H54 (cell line): ENCODE results near the gene RIN2.
A peak's percentile ranks its signal among the peaks of the same experiment; 100 is the strongest.

Experiments
- DNase-seq: peaks from one replicate; pipeline ENCODE4 v3.0.0; 2011; ENCODE audit warnings: low spot score, mixed read lengths; ENCODE audit not compliant: insufficient read length
- FAIRE-seq: peaks from 3 replicates; lab custom pipeline; 2011; peaks lifted over from hg19 to GRCh38; lab: Jason Lieb, UNC
- POLR2A ChIP-seq: IDR thresholded peaks from 2 replicates; pipeline ENCODE4 v1.6.1; 2011; ENCODE audit warnings: low read depth, mild to moderate bottlenecking, low read length

Gene RIN2, protein sequence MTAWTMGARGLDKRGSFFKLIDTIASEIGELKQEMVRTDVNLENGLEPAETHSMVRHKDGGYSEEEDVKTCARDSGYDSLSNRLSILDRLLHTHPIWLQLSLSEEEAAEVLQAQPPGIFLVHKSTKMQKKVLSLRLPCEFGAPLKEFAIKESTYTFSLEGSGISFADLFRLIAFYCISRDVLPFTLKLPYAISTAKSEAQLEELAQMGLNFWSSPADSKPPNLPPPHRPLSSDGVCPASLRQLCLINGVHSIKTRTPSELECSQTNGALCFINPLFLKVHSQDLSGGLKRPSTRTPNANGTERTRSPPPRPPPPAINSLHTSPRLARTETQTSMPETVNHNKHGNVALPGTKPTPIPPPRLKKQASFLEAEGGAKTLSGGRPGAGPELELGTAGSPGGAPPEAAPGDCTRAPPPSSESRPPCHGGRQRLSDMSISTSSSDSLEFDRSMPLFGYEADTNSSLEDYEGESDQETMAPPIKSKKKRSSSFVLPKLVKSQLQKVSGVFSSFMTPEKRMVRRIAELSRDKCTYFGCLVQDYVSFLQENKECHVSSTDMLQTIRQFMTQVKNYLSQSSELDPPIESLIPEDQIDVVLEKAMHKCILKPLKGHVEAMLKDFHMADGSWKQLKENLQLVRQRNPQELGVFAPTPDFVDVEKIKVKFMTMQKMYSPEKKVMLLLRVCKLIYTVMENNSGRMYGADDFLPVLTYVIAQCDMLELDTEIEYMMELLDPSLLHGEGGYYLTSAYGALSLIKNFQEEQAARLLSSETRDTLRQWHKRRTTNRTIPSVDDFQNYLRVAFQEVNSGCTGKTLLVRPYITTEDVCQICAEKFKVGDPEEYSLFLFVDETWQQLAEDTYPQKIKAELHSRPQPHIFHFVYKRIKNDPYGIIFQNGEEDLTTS

DNA sequence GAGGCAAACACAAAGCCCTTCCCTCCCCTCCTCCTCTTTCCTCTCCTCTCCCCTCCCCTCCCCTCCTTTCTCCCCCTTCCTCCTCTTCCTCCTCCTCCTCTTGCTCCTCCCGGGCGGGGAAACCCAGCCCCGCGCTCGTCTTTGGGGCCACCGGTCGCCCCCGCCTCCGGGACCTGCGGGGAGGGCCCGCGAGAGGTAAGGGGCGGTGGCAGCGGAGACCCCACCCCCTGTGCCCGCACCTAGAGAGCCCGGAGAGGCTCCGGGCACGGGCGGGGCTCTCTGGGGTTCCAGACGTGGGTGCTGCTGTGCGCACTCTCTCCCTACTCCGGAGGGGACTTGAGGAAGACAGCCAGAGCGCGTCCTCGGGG is at the start of gene RIN2:
Gene RIN2 (plus strand): TSS at position 126 of the 368 bp plus-strand sequence. CDS start 131,344 bp downstream, outside the sequence.
- no peak for FAIRE-seq
- DNase-seq = peak; percentile 69

GRCh38 chr20:19709635-19710335 is 48.3 kb upstream of the RIN2 start:
- DNase-seq = no peak
- no peak for TF ChIP-seq POLR2A
- no peak for FAIRE-seq

More for the DNA sequence above, at the start of gene RIN2:
- peak; percentile 10; the same call in 1 of the 2 replicates for TF ChIP-seq POLR2A

DNA sequence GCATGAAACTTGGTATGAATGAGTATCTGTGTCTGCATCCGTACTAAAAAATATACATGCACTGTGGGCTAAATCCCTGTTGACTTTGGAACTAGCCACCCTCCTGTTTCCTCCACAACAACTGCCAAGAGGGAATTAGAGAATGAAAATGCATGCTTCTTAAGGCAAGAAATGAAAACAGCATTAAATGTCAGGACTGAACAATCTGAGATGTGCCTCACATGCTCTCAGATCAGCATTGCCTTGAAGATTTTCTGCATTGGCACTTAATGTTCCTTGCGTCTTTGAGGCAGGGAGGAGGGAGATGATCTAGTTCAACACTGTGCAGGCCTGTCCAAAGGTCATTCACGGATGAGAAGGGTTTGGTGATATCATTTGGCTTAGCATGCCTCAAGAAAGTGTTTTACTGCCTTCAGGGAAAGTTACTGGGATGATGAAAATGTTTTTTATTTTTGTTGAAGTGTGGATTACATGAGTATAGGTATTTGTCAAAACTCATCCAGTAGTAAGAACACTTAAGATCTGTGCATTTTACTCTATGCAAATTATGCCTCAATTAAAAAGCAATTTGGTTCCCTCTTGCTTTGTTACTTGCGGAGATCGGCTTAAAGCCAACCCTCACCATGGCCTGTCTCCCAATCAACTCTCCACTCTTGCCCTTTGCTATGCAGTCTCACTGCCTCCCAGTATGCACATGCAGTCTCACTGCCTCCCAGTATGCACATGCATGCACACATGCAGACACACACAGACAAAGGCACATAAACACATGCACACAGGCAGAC is 47.5 kb upstream of the RIN2 start:
- no peak for TF ChIP-seq POLR2A
- FAIRE-seq = no peak
- no peak for DNase-seq

DNA sequence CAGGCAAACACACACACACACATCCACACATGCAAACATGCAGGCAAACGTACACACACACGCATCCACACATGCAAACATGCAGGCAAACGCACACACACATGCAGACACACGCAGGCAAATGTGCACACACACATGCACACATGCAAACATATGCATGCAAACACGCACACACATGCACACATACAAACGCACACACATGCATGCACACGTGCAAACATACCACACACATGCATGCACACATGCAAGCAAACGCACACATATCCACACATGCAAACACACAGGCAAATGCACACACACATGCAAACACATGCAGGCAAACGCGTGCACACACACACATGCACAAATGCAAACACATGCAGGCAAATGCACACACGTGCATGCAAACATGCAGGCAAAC is 46.9 kb upstream of the RIN2 start:
- no peak for DNase-seq
- no peak for TF ChIP-seq POLR2A
- no peak for FAIRE-seq

DNA sequence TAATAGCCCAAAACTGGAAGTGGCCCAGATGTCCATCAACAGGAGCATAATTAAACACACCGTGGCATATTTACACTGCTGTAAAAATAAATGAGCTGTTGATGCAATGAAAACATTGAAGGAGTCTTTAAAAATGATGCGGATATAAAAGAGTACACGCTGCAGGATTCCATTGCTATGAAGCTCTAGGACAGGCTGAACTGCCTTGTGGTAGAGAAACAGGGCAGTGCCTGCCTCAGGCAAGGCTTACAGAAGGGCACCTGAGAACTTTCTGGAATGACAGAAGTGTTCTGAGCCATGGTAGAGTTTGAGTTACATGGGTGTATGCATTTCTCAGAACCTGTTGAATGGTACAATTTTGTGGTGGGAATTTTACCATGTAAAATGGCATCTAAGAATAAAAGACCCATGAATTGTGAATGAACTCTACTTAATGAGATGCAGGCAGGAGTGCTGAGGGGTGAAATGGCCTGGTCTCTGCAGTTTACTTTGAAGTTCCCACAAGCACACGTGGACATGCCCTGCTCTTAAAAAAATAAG is 45.3 kb upstream of the RIN2 start:
- DNase-seq (no peak), FAIRE-seq (no peak)
- no peak for TF ChIP-seq POLR2A

DNA sequence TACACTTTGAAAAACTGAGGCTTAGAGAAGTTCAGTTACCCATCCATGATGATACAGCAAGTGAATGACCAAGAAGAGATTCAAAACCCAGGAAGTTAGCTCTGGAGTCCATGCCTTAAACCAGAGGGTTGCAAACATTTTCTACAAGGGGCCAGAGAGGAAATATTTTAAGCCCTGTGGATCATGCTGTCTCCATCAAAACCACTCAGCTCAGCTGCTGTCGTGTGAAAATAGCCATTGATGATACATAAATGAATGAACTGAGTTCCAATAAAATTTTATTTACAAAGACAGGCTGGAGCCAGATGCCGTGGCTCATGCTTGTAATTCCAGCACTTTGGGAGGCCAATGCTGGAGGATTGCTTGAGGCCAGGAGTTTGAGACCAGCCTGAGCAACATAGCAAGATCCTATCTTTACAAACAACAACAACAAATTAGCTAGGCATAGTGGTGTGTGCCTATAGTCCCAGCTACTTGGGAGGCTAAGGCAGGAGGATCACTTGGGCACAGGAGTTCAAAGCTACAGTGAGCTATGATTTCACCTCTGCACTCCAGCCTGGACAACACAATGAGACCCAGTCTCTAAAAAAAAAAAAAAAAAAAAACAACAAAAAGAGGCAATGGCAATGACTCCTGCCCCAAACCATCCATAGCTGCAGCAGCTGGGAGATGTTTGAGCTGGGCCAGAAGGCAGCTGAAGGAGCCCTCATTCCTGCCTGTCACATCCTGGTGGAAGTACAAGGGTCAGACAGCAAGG is 44.1 kb upstream of the RIN2 start:
- no peak for TF ChIP-seq POLR2A
- FAIRE-seq = no peak
- DNase-seq = no peak

DNA sequence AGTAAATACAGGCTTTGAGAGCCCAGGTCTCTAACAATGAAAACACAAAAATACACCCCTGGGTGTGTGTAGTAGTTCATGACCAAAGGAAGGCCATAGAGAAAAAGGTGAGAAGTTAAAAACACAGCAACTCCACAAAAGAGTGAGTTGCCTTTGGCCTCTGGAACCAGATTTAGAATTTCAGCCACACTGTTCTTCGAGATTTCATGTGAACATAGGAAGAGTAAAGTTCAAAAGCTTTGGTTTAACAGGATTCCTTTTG is 43.5 kb upstream of the RIN2 start:
- FAIRE-seq (no peak), DNase-seq (no peak)

DNA sequence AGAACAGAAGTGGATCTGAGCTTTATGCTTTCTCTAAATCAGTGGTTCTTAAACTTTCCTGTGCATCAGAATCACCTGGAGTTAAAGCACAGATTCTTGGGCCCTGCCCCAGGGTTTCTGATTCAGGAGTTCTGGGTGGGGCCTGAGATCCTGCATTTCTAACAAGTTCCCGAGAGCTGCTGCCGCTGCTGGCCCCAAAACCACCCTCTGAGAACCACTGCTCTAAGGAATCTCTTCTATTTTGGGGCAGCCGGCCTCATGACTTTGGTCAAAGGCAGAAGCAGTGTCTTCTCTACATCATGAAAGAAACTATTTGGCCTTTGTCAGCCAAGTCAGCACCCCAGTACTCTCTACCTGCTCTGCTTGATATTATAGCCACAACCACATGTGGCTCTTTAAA is 42.1 kb upstream of the RIN2 start:
- FAIRE-seq (no peak), DNase-seq (no peak)
- TF ChIP-seq POLR2A = no peak

More for the DNA sequence above, 43.5 kb upstream of the RIN2 start:
- TF ChIP-seq POLR2A = no peak

GRCh38 chr20:19718880-19719279 is 39.2 kb upstream of the RIN2 start:
- TF ChIP-seq POLR2A = no peak
- no peak for FAIRE-seq
- no peak for DNase-seq

DNA sequence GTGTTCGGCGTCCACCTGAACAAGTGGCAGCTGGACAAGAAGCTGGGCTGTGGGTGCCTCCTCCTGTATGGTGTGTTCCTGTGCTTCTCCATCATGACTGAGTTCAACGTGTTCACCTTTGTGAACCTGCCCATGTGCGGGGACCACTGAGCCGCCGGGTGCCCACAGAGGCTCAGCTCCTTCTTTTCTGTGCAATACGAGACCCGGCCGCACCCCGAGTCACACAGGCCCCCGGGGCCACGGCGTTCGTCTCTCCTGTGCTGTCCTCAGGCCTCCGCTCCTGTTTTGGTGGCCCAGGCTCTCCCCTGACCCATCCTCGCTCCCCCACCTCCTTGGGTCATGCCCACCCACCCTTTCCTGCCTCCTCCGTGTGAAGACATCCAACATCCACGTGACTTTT is 37.1 kb upstream of the RIN2 start:
- FAIRE-seq (no peak), DNase-seq (no peak)
- TF ChIP-seq POLR2A = no peak

DNA sequence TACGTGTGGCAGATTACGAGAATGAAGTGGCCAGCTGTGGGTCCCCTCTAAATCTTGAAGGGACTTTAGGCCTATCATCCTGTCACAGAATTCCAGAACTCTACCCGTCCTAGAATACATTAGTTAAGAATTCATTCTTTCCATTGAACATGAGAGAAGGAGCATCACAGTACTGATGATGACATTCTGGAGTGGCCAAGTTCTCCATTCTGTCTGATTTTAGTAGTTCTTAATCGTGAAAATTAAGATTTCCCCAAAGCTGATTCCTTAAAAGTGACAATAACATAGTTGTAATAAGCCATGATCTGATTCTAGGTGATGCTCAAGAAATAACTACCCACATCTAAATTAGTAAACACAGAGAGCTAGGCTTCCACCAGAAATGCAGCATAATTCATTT is 35.0 kb upstream of the RIN2 start:
- TF ChIP-seq POLR2A = no peak
- no peak for DNase-seq
- no peak for FAIRE-seq

GRCh38 chr20:19723813-19724430 is 34.1 kb upstream of the RIN2 start:
- no peak for FAIRE-seq
- no peak for DNase-seq
- TF ChIP-seq POLR2A = no peak
